ENCODE measurements around the gene ZMYM4.

The ZMYM4 gene

DNA sequence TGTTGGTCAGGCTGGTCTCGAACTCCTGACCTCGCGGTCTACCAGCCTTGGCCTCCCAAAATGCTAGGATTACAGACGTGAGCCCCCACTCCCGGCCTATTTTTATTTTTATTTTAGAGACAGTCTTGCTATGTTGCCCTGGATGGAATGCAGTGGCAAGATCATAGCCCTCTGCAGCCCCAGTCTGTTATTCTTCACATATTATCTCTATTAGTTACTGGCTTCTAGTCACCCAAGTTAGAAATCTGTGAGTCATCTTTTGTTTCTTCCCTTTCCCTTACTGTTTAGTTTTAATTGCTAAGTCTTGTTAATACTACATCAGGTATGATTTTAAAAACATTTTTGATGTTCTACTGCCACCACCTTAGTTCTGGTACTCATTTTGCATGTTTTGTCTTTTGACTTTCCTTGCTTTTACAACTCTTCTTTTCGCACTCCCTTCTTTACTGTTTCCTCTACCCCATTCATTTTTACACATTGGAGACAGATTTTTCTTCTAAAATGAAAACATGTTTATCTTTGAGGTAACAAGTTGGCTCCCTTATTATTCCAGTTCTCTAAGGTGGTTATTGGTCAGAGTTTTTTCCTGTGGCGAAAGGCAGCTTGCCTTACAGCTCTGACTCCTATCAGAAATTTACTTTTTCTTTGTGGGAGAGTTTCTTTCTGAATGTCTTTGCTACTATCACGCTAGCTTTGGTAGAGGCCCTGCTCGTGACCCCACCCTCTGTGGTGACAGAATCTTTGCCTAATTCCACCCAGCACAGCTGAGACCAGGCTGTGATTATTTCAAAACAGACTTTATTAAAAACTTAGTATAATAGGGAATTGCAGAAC lies 19.5 kb downstream of the ZMYM4 start:
- Histone ChIP-seq H3K36me3 (ENCODE audit: control insufficient read depth in 5 of 5, insufficient read depth in 5 of 5, low read length in 5 of 5) (peaks cover 0 to 4% (median 2%) of the 10 kb centered on the region in 5 donors), H3K4me3 (ENCODE audit: low read depth in 1 of 5, low read length in 5 of 5) (no peak overlapping the region), H3K27me3 (ENCODE audit: control insufficient read depth in 5 of 5, insufficient read depth in 4 of 5, low read length in 5 of 5) (no peaks in the 10 kb centered on the region), H3K4me1 (ENCODE audit: control insufficient read depth in 5 of 5, insufficient read depth in 5 of 5, low read length in 5 of 5) (peaks cover 0 to 14% (median 9%) of the 10 kb centered on the region in 5 donors), H3K9ac (ENCODE audit: low read length in 5 of 5) (peak overlapping the region in 1 of 5 donors; percentile 12), H3K27ac (ENCODE audit: low read depth, low read length) (no peak overlapping the region), H3K9me3 (ENCODE audit: control insufficient read depth in 5 of 5, low read length in 5 of 5) (no peaks in the 10 kb centered on the region)

DNA sequence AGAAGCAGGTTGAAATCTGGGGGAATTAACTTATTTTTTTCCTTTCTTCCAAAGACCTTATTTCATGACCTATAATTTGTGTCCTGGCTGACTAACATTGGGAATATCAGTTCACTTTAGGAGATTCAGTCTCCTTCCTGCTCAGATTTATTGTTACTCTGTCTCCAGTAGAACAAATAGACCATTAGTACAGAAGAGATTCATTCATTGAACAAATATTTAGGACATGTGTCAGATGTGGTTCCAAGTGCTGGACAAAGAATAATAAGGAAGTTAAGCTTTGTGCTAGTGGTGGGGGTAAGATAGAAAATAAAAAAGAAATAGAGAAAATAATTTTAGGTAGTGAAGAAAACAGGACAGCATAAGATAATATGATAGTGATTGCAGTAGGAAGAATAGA lies 20.3 kb downstream of the ZMYM4 start:
- H3K27ac ChIP-seq (ENCODE audit: low read depth, low read length), result no peak overlapping the region
- H3K9ac ChIP-seq (ENCODE audit: low read length in 5 of 5), result no peak overlapping the region

DNA sequence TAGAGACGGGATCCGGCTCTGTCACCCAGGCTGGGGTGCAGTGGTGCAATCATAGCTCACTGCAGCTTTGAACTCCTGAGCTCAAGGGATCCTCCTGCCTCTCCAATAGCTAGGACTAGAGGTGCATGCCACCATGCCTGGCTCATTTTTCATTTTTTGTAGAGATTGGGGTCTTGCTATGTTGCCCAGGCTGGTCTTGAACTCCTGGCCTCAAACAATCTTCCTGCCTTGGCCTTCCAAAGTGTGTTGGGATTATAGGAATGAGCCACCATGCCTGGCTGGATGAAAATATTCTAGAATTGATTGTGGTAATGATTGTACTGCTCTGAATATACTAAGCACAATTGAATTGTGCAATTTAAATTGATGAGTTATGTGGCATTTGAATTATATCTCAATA lies 21.9 kb downstream of the ZMYM4 start:
- Histone ChIP-seq H3K4me3 (ENCODE audit: low read depth in 1 of 5, low read length in 5 of 5) (no peak overlapping the region), H3K4me1 (ENCODE audit: control insufficient read depth in 5 of 5, insufficient read depth in 5 of 5, low read length in 5 of 5) (peaks cover 0 to 14% (median 9%) of the 10 kb centered on the region in 5 donors), H3K27ac (ENCODE audit: low read depth, low read length) (no peak overlapping the region), H3K27me3 (ENCODE audit: control insufficient read depth in 5 of 5, insufficient read depth in 4 of 5, low read length in 5 of 5) (no peaks in the 10 kb centered on the region), H3K36me3 (ENCODE audit: control insufficient read depth in 5 of 5, insufficient read depth in 5 of 5, low read length in 5 of 5) (peaks cover 0 to 10% (median 7%) of the 10 kb centered on the region in 5 donors), H3K9ac (ENCODE audit: low read length in 5 of 5) (no peak overlapping the region), H3K9me3 (ENCODE audit: control insufficient read depth in 5 of 5, low read length in 5 of 5) (no peaks in the 10 kb centered on the region)

More for the DNA sequence above, 20.3 kb downstream of the ZMYM4 start:
- Histone ChIP-seq H3K9me3 (ENCODE audit: control insufficient read depth in 5 of 5, low read length in 5 of 5) (no peaks in the 10 kb centered on the region), H3K27me3 (ENCODE audit: control insufficient read depth in 5 of 5, insufficient read depth in 4 of 5, low read length in 5 of 5) (no peaks in the 10 kb centered on the region), H3K4me3 (ENCODE audit: low read depth in 1 of 5, low read length in 5 of 5) (no peak overlapping the region), H3K4me1 (ENCODE audit: control insufficient read depth in 5 of 5, insufficient read depth in 5 of 5, low read length in 5 of 5) (peaks cover 0 to 14% (median 9%) of the 10 kb centered on the region in 5 donors), H3K36me3 (ENCODE audit: control insufficient read depth in 5 of 5, insufficient read depth in 5 of 5, low read length in 5 of 5) (peaks cover 0 to 10% (median 7%) of the 10 kb centered on the region in 5 donors)

DNA sequence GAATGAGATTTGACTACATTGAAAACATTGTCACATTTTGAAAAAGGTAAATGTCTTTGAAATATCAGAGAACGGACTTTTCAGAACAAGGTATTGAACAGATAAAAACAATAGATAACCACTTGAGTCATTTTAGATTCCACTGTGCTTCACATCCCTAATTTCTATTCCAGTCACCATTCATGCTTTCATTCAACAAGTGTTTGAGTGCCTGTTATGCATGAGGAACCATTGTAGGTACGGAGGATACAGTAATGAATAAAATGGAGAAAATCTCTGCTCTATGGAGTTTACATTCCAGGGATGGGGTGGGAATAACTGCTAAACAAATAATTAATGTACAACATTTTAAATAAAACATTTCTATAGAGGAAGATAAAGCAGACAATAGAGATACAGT lies 26.3 kb downstream of the ZMYM4 start:
- H3K4me1 ChIP-seq (ENCODE audit: control insufficient read depth in 5 of 5, insufficient read depth in 5 of 5, low read length in 5 of 5), result peaks cover 2 to 9% (median 8%) of the 10 kb centered on the region in 5 donors
- H3K4me3 ChIP-seq (ENCODE audit: low read depth in 1 of 5, low read length in 5 of 5), result no peak overlapping the region
- no peaks in the 10 kb centered on the region for H3K27me3 ChIP-seq (ENCODE audit: control insufficient read depth in 5 of 5, insufficient read depth in 4 of 5, low read length in 5 of 5)
- H3K9ac ChIP-seq (ENCODE audit: low read length in 5 of 5), result no peak overlapping the region
- H3K27ac ChIP-seq (ENCODE audit: low read depth, low read length), result no peak overlapping the region
- no peaks in the 10 kb centered on the region for H3K9me3 ChIP-seq (ENCODE audit: control insufficient read depth in 5 of 5, low read length in 5 of 5)
- H3K36me3 ChIP-seq (ENCODE audit: control insufficient read depth in 5 of 5, insufficient read depth in 5 of 5, low read length in 5 of 5), result peaks cover 4 to 26% (median 13%) of the 10 kb centered on the region in 5 donors

DNA sequence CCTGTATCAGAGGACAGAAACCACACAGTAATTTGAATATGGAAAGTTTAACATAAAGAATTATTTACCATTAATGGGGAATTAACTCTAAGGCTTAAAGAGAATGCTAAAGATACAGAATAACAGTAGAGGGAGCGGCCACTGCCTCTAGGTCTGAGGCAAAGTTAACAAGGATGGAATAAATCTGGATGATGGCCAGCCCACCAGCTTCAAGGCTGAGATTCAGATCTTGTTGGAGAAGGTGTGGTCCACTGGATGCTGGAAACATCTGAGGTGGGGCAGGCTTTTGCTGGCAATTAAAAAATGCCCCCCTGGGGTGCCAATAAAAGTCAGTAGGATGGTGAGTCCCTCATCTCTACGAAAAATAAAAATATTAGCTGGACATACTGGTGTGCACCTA lies 29.4 kb downstream of the ZMYM4 start:
- H3K9ac ChIP-seq (ENCODE audit: low read length in 5 of 5), result no peak overlapping the region
- no peaks in the 10 kb centered on the region for H3K9me3 ChIP-seq (ENCODE audit: control insufficient read depth in 5 of 5, low read length in 5 of 5)
- H3K27ac ChIP-seq (ENCODE audit: low read depth, low read length), result no peak overlapping the region
- peaks cover 4 to 24% (median 12%) of the 10 kb centered on the region in 5 donors for H3K36me3 ChIP-seq (ENCODE audit: control insufficient read depth in 5 of 5, insufficient read depth in 5 of 5, low read length in 5 of 5)
- peaks cover 2 to 17% (median 15%) of the 10 kb centered on the region in 5 donors for H3K4me1 ChIP-seq (ENCODE audit: control insufficient read depth in 5 of 5, insufficient read depth in 5 of 5, low read length in 5 of 5)
- no peak overlapping the region for H3K4me3 ChIP-seq (ENCODE audit: low read depth in 1 of 5, low read length in 5 of 5)
- H3K27me3 ChIP-seq (ENCODE audit: control insufficient read depth in 5 of 5, insufficient read depth in 4 of 5, low read length in 5 of 5), result no peaks in the 10 kb centered on the region

DNA sequence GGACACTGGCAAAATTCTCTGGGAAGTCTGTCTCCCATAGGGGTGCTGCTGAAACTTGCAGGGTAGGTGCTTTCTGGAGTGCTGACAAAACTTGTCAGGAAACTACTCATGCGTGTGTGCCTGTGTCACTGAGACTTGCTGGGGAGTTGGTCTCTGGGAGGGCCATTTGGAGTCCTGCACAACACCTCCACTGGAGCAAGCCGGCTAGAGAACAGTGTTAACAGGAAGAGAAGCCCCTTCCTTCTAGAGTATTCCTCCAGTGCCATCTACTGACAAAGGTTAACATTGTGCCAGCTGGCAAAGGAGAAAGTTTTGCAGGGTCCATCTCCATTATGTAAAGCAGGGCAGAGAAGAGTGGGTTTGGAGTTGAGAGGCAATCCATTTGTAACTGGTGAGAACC lies 30.0 kb downstream of the ZMYM4 start:
- H3K9ac ChIP-seq (ENCODE audit: low read length in 5 of 5), result no peak overlapping the region
- H3K27ac ChIP-seq (ENCODE audit: low read depth, low read length), result no peak overlapping the region
- H3K4me1 ChIP-seq (ENCODE audit: control insufficient read depth in 5 of 5, insufficient read depth in 5 of 5, low read length in 5 of 5), result peaks cover 2 to 17% (median 15%) of the 10 kb centered on the region in 5 donors
- no peak overlapping the region for H3K4me3 ChIP-seq (ENCODE audit: low read depth in 1 of 5, low read length in 5 of 5)
- no peaks in the 10 kb centered on the region for H3K9me3 ChIP-seq (ENCODE audit: control insufficient read depth in 5 of 5, low read length in 5 of 5)
- H3K27me3 ChIP-seq (ENCODE audit: control insufficient read depth in 5 of 5, insufficient read depth in 4 of 5, low read length in 5 of 5), result no peaks in the 10 kb centered on the region
- peaks cover 4 to 18% (median 7%) of the 10 kb centered on the region in 5 donors for H3K36me3 ChIP-seq (ENCODE audit: control insufficient read depth in 5 of 5, insufficient read depth in 5 of 5, low read length in 5 of 5)

GRCh38 chr1:35300376-35300775 lies 31.9 kb downstream of the ZMYM4 start:
- peak overlapping the region in 1 of 5 donors; percentile 11 for H3K9ac ChIP-seq (ENCODE audit: low read length in 5 of 5)
- H3K36me3 ChIP-seq (ENCODE audit: control insufficient read depth in 5 of 5, insufficient read depth in 5 of 5, low read length in 5 of 5), result peaks cover 4 to 18% (median 6%) of the 10 kb centered on the region in 5 donors
- no peaks in the 10 kb centered on the region for H3K9me3 ChIP-seq (ENCODE audit: control insufficient read depth in 5 of 5, low read length in 5 of 5)
- H3K4me3 ChIP-seq (ENCODE audit: low read depth in 1 of 5, low read length in 5 of 5), result no peak overlapping the region
- H3K4me1 ChIP-seq (ENCODE audit: control insufficient read depth in 5 of 5, insufficient read depth in 5 of 5, low read length in 5 of 5), result peaks cover 2 to 17% (median 15%) of the 10 kb centered on the region in 5 donors
- no peaks in the 10 kb centered on the region for H3K27me3 ChIP-seq (ENCODE audit: control insufficient read depth in 5 of 5, insufficient read depth in 4 of 5, low read length in 5 of 5)
- H3K27ac ChIP-seq (ENCODE audit: low read depth, low read length), result no peak overlapping the region

GRCh38 chr1:35301674-35302392 lies 33.3 kb downstream of the ZMYM4 start:
- Histone ChIP-seq H3K4me3 (ENCODE audit: low read depth in 1 of 5, low read length in 5 of 5) (peak overlapping the region in 1 of 5 donors; percentile 22), H3K9me3 (ENCODE audit: control insufficient read depth in 5 of 5, low read length in 5 of 5) (no peaks in the 10 kb centered on the region), H3K36me3 (ENCODE audit: control insufficient read depth in 5 of 5, insufficient read depth in 5 of 5, low read length in 5 of 5) (peaks cover 0 to 12% (median 7%) of the 10 kb centered on the region in 5 donors), H3K4me1 (ENCODE audit: control insufficient read depth in 5 of 5, insufficient read depth in 5 of 5, low read length in 5 of 5) (peaks cover 2 to 17% (median 15%) of the 10 kb centered on the region in 5 donors), H3K9ac (ENCODE audit: low read length in 5 of 5) (peak overlapping the region in 2 of 5 donors; percentile 35 to 64), H3K27ac (ENCODE audit: low read depth, low read length) (peak overlapping the region; percentile 69), H3K27me3 (ENCODE audit: control insufficient read depth in 5 of 5, insufficient read depth in 4 of 5, low read length in 5 of 5) (no peaks in the 10 kb centered on the region)

- Histone ChIP-seq H3K27ac (ENCODE audit: low read depth, low read length) (no peak overlapping the region), H3K27me3 (ENCODE audit: control insufficient read depth in 5 of 5, insufficient read depth in 4 of 5, low read length in 5 of 5) (no peaks in the 10 kb centered on the region), H3K4me1 (ENCODE audit: control insufficient read depth in 5 of 5, insufficient read depth in 5 of 5, low read length in 5 of 5) (peaks cover 0 to 10% (median 8%) of the 10 kb centered on the region in 5 donors), H3K9ac (ENCODE audit: low read length in 5 of 5) (no peak overlapping the region), H3K4me3 (ENCODE audit: low read depth in 1 of 5, low read length in 5 of 5) (no peak overlapping the region), H3K9me3 (ENCODE audit: control insufficient read depth in 5 of 5, low read length in 5 of 5) (no peaks in the 10 kb centered on the region), H3K36me3 (ENCODE audit: control insufficient read depth in 5 of 5, insufficient read depth in 5 of 5, low read length in 5 of 5) (peaks cover 4 to 5% (median 5%) of the 10 kb centered on the region in 5 donors)
These were observed 36.9 kb downstream of the ZMYM4 start for GRCh38 chr1:35305383-35305782.

DNA sequence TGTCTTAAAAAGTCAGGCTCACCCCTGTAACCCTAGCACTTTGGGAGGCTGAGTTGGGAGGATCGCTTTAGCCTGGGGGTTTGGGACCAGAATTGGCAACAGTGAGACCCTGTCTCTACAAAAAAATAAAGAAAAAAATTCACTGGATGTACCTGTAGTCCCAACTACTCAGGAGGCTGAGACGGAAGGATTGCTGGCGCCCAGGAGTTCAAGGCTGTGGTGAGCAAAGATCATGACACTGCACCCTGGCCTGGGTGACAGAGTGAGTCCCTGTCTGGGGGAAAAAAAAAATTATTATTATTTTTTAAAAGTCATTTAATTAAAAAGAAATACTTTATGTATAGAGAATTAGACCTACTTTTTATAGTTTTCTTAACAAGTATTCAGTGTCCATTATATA lies 47.1 kb downstream of the ZMYM4 start:
- H3K9me3 ChIP-seq (ENCODE audit: control insufficient read depth in 5 of 5, low read length in 5 of 5), result no peaks in the 10 kb centered on the region
- peaks cover 0 to 8% (median 4%) of the 10 kb centered on the region in 5 donors for H3K36me3 ChIP-seq (ENCODE audit: control insufficient read depth in 5 of 5, insufficient read depth in 5 of 5, low read length in 5 of 5)
- H3K27me3 ChIP-seq (ENCODE audit: control insufficient read depth in 5 of 5, insufficient read depth in 4 of 5, low read length in 5 of 5), result no peaks in the 10 kb centered on the region
- no peak overlapping the region for H3K4me3 ChIP-seq (ENCODE audit: low read depth in 1 of 5, low read length in 5 of 5)
- no peak overlapping the region for H3K9ac ChIP-seq (ENCODE audit: low read length in 5 of 5)
- H3K4me1 ChIP-seq (ENCODE audit: control insufficient read depth in 5 of 5, insufficient read depth in 5 of 5, low read length in 5 of 5), result no peaks in the 10 kb centered on the region
- H3K27ac ChIP-seq (ENCODE audit: low read depth, low read length), result no peak overlapping the region
